MM.1S (cell line): ENCODE data around the gene DPH1.

Source experiments
- DNase-seq: peaks from one replicate; pipeline ENCODE4 v3.0.0-alpha.2; 2015
- H2AFZ ChIP-seq: fragments of 300-600 bp; sonication (generic); 2 replicates; pipeline ENCODE4 v1.6.0; 2016; ENCODE audit warnings: antibody characterized with exemption, low read length
- H3F3A ChIP-seq: fragments of 300-600 bp; sonication (generic); 2 replicates; pipeline ENCODE4 v1.6.1; 2016; ENCODE audit warnings: mild to moderate bottlenecking, antibody characterized with exemption, low read length, moderate library complexity, mixed read lengths; ENCODE audit not compliant: insufficient read depth
- H3K27ac ChIP-seq: fragments of 300-600 bp; sonication (generic); 2 replicates; pipeline ENCODE4 v1.5.1; 2016; ENCODE audit warnings: mild to moderate bottlenecking, low read length
- H3K27me3 ChIP-seq: fragments of 300-600 bp; sonication (generic); replicated peaks from 2 replicates; pipeline ENCODE4 v1.6.0; 2016; ENCODE audit warnings: low read length; ENCODE audit not compliant: insufficient read depth
- H3K36me3 ChIP-seq: fragments of 300-600 bp; sonication (generic); replicated peaks from 2 replicates; pipeline ENCODE4 v1.6.1; 2016; ENCODE audit warnings: mild to moderate bottlenecking, low read length, mixed read lengths; ENCODE audit not compliant: insufficient read depth
- H3K4me1 ChIP-seq: fragments of 300-600 bp; sonication (generic); 2 replicates; pipeline ENCODE4 v1.6.1; 2016; ENCODE audit warnings: low read length, mixed read lengths
- H3K4me2 ChIP-seq: fragments of 300-600 bp; sonication (generic); 2 replicates; pipeline ENCODE4 v1.6.0; 2016; ENCODE audit warnings: low read depth, low read length
- H3K4me3 ChIP-seq: fragments of 300-600 bp; sonication (generic); 2 replicates; pipeline ENCODE4 v1.5.1; 2016; ENCODE audit warnings: low read length, mixed read lengths
- H3K79me2 ChIP-seq: fragments of 300-600 bp; sonication (generic); 2 replicates; pipeline ENCODE4 v1.6.1; 2016; ENCODE audit warnings: mixed run types, low read length, mixed read lengths
- H3K9ac ChIP-seq: fragments of 300-600 bp; sonication (generic); 2 replicates; pipeline ENCODE4 v1.6.1; 2016; ENCODE audit warnings: low read length, mixed read lengths
- H3K9me2 ChIP-seq: fragments of 300-600 bp; sonication (generic); replicated peaks from 2 replicates; pipeline ENCODE4 v1.6.1; 2016; ENCODE audit warnings: mild to moderate bottlenecking, low read length, mixed read lengths; ENCODE audit not compliant: insufficient read depth
- H3K9me3 ChIP-seq: fragments of 300-600 bp; sonication (generic); replicated peaks from 2 replicates; pipeline ENCODE4 v1.6.1; 2016; ENCODE audit warnings: mild to moderate bottlenecking, low read length, mixed read lengths; ENCODE audit not compliant: insufficient read depth
- H4K20me1 ChIP-seq: fragments of 300-600 bp; sonication (generic); 2 replicates; pipeline ENCODE4 v1.6.1; 2016; ENCODE audit warnings: mild to moderate bottlenecking, low read length, moderate library complexity, mixed read lengths; ENCODE audit not compliant: insufficient read depth
- EZH2 ChIP-seq: fragments of 300-600 bp; sonication (generic); optimal IDR thresholded peaks from 2 replicates; pipeline ENCODE3; 2017; ENCODE audit warnings: low read depth, mild to moderate bottlenecking, antibody characterized with exemption, low read length, mixed read lengths
- EZH2phosphoT487 ChIP-seq: fragments of 300-600 bp; sonication (generic); IDR thresholded peaks from 2 replicates; pipeline ENCODE4 v1.6.1; 2018; ENCODE audit warnings: antibody characterized with exemption, low read length
- TF ChIP-seq, protein P1 (sequence below): fragments of 300-600 bp; sonication (generic); IDR thresholded peaks from 2 replicates; pipeline ENCODE4 v1.5.1; 2016; ENCODE audit warnings: antibody characterized with exemption, low read length, mixed read lengths

The DPH1 gene

DNA sequence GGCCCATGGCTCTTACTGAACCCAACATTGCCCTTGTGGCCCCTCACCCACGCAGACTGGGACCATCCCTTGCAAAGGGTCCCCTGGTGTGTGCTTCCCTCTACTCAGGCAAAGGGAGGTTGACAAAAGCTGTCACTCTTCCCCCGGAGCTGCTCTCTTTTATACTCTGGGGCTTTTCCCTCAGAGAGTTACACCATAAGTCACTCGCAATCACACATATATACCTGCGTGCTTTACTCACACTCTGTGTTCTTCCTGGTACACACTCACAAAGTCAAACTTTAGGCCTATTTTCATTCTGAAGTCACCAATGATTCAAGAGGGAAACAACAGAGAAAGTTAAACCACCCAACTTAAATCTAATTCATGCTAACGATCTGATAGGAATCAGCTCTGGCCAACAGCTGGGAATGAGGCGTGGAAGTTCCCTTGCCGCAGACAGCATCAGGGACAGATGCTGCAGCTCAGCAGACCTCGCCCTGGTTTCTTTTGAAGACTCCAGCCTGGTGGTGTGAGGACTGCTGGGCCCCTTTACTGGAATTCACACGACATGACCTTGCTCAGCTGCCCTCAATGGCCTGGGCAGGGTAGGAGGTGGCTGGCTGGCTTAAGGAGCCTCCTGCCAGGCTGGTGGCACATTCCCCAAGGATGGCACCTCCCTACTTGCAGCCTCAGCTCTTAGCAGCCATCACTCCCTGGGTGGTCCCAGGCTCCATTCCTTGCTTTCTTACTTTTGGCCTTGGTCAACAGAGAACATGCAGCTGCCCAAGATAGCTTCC is 52.2 kb downstream of the DPH1 start:
- Histone ChIP-seq H3K9me3 (no peaks in the 10 kb centered on the region), H3F3A (no peaks in the 10 kb centered on the region), H2AFZ (no peak overlapping the region), H3K79me2 (no peaks in the 10 kb centered on the region), H3K9me2 (no peaks in the 10 kb centered on the region), H3K4me2 (no peak overlapping the region), H3K4me1 (no peaks in the 10 kb centered on the region), H3K27ac (no peak overlapping the region), H3K4me3 (no peak overlapping the region), H3K9ac (no peak overlapping the region), H4K20me1 (no peaks in the 10 kb centered on the region), H3K36me3 (no peaks in the 10 kb centered on the region), H3K27me3 (no peaks in the 10 kb centered on the region)
- no peak for DNase-seq
- TF ChIP-seq, protein P1, sequence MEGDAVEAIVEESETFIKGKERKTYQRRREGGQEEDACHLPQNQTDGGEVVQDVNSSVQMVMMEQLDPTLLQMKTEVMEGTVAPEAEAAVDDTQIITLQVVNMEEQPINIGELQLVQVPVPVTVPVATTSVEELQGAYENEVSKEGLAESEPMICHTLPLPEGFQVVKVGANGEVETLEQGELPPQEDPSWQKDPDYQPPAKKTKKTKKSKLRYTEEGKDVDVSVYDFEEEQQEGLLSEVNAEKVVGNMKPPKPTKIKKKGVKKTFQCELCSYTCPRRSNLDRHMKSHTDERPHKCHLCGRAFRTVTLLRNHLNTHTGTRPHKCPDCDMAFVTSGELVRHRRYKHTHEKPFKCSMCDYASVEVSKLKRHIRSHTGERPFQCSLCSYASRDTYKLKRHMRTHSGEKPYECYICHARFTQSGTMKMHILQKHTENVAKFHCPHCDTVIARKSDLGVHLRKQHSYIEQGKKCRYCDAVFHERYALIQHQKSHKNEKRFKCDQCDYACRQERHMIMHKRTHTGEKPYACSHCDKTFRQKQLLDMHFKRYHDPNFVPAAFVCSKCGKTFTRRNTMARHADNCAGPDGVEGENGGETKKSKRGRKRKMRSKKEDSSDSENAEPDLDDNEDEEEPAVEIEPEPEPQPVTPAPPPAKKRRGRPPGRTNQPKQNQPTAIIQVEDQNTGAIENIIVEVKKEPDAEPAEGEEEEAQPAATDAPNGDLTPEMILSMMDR: no peak
- no peak for TF ChIP-seq EZH2

DNA sequence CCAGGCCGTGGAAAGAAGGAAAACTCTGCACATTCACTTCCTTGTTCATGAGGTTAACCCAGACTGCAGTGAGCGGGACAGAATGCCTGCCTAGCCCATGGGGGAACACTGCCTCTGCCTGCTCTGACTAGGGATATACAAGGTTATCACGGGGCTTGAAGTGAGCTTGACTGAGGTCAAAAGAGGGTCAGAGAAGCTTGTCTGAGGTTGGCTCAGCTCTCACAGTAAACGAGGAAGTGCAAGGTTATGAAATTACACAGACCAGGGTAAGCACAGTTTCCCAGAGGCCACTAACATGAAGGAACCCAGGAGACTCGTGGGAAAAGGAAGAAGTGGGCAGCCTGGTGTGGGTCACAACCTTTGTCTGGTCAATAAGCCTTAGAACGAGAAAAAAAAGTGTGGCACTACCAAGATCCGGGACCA is 53.7 kb downstream of the DPH1 start:
- Histone ChIP-seq H3K36me3 (no peaks in the 10 kb centered on the region), H3K9me2 (no peaks in the 10 kb centered on the region), H3K4me3 (no peak overlapping the region), H3F3A (peaks cover 3% of the 10 kb centered on the region; the same call in 1 of the 2 replicates), H3K27ac (no peak overlapping the region), H4K20me1 (no peaks in the 10 kb centered on the region), H3K9me3 (no peaks in the 10 kb centered on the region), H2AFZ (no peak overlapping the region), H3K79me2 (no peaks in the 10 kb centered on the region; the same call in 1 of the 2 replicates), H3K27me3 (no peaks in the 10 kb centered on the region), H3K4me2 (no peak overlapping the region), H3K4me1 (peaks cover 14% of the 10 kb centered on the region), H3K9ac (no peak overlapping the region)
- no peak for DNase-seq
- TF ChIP-seq, protein P1: no peak
- TF ChIP-seq EZH2phosphoT487 (no peak), EZH2 (no peak)

DNA sequence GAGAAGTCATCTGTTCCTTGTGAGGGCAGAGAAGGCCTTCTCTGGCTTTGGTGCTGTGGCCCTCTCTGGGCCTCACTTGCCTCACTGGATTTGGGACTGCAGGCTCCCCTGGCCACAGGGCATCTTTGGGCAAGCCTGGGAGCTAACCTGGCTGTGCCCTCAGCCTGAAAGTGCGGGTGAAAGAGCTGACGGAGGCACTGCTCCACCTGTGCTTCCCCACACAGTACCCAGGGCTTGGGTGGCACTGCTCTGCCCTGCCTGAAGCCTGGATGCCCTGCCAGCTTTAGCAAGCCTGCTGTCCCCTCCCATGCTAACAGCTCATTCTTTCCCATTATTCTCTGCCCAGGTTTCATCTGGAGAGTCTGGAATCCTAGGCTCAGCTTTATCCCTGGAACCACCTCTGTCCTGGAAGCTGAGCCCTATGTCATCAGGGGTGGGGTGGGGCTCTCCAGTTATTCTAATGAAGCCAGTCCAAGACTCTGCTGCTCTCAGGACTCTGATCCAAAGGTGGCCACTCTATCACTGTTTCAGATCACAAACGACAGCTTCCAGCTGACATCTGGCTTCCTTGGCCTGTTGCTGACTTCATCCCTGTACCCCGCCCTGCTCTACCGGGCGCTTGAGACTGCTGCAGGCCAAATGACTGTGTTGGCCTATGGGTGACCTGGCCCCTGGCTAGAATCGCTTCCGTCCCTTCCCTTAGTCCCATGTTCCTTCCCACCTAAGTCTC is 54.2 kb downstream of the DPH1 start:
- Histone ChIP-seq H3K4me1 (peaks cover 19% of the 10 kb centered on the region), H3K9me2 (no peaks in the 10 kb centered on the region), H4K20me1 (no peaks in the 10 kb centered on the region), H2AFZ (no peak overlapping the region), H3K9me3 (no peaks in the 10 kb centered on the region), H3K79me2 (no peaks in the 10 kb centered on the region; the same call in 1 of the 2 replicates), H3K27ac (no peak overlapping the region), H3F3A (peaks cover 8% of the 10 kb centered on the region), H3K36me3 (no peaks in the 10 kb centered on the region), H3K4me3 (no peak overlapping the region), H3K9ac (no peak overlapping the region), H3K4me2 (no peak overlapping the region), H3K27me3 (no peaks in the 10 kb centered on the region)
- TF ChIP-seq EZH2 (no peak), EZH2phosphoT487 (no peak)
- TF ChIP-seq, protein P1: no peak
- no peak for DNase-seq
